HUES64 (cell line): ENCODE measurements around the gene RFC4.
A peak's percentile ranks its signal among the peaks of the same experiment; 100 is the strongest.
"Not testable (repeated sequence)": the region's sequence is repeated elsewhere in the genome, so short reads cannot be mapped to it uniquely, and the experiment has no call there.

ENCODE experiments used
- H3K27ac ChIP-seq: 2 replicates; pipeline ENCODE4 v1.7.0; 2013; ENCODE audit warnings: low read depth, low read length, inconsistent platforms
- H3K27me3 ChIP-seq: 2 replicates; pipeline ENCODE4 v1.6.1; 2013; ENCODE audit warnings: mild to moderate bottlenecking, low read length; ENCODE audit not compliant: insufficient read depth
- H3K36me3 ChIP-seq: 2 replicates; pipeline ENCODE4 v1.6.1; 2013; ENCODE audit warnings: mild to moderate bottlenecking, low read length; ENCODE audit not compliant: insufficient read depth
- H3K4me1 ChIP-seq: 2 replicates; pipeline ENCODE4 v1.6.1; 2013; ENCODE audit warnings: mild to moderate bottlenecking, low read length, moderate library complexity; ENCODE audit not compliant: insufficient read depth
- H3K4me3 ChIP-seq: 2 replicates; pipeline ENCODE4 v1.5.1; 2013; ENCODE audit warnings: mild to moderate bottlenecking, low read length, moderate library complexity
- H3K9ac ChIP-seq: 2 replicates; pipeline ENCODE4 v1.6.1; 2013; ENCODE audit warnings: mild to moderate bottlenecking, low read depth, low read length
- H3K9me3 ChIP-seq: 2 replicates; pipeline ENCODE4 v1.6.1; 2013; ENCODE audit warnings: low read depth, low read length; ENCODE audit not compliant: insufficient read depth
- WGBS: fragments of 150-250, 120-280 bp; methylation state at CpG from one replicate; pipeline ENCODE4 v1.1.7; 2013; ENCODE audit warnings: missing lambda C conversion rate; 5-methylcytosine and 5-hydroxymethylcytosine counted together

RFC4 gene

DNA sequence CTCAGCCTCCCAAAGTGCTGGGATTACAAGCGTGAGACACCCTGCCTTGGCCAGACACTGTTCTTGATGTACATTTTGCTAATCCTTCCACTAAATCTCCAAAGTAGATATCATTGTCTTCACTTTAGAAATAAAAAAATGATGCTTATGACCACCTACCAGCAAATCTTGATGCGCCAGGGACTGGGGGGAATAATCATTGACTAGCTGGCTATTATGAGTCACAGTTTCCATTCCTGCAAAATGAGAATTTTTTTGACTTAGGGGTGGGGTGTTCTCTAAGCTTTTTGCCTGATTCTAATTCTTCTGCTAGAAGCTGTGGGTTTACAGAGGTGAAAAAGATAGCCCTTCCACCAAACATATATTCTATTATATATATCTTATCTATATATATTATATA, 17.1 kb upstream of the RFC4 start:
- H3K27me3 ChIP-seq = peaks cover 46% of the 10 kb centered on the region
- H3K4me3 ChIP-seq = no peak overlapping the region
- 86% methylated on average over 2 of the region's 2 CpGs for WGBS
- no peaks in the 10 kb centered on the region for H3K36me3 ChIP-seq
- H3K27ac ChIP-seq = no peak overlapping the region
- H3K9ac ChIP-seq = no peak overlapping the region
- H3K9me3 ChIP-seq = no peaks in the 10 kb centered on the region
- H3K4me1 ChIP-seq = peaks cover 19% of the 10 kb centered on the region

DNA sequence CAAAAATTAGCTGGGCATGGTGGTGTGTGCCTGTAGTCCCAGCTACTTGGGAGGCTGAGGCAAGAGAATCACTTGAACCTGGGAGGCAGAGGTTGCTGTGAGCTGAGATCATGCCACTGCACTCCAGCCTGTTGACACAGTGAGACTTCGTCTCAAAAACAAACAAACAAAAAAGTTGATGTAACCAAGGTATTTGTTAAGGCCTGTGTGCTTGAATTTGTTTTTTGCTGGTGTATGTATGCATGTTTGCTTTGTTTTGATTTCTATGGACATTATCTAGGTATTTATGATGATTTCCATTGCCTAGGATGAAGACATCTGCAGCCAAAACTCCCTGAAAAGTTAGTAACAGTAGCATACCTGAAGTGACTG, 16.1 kb upstream of the RFC4 start:
- H3K9ac ChIP-seq, H3K27ac ChIP-seq: not testable (repeated sequence)
- WGBS = 100% methylated on average over 1 of the region's 1 CpG

DNA sequence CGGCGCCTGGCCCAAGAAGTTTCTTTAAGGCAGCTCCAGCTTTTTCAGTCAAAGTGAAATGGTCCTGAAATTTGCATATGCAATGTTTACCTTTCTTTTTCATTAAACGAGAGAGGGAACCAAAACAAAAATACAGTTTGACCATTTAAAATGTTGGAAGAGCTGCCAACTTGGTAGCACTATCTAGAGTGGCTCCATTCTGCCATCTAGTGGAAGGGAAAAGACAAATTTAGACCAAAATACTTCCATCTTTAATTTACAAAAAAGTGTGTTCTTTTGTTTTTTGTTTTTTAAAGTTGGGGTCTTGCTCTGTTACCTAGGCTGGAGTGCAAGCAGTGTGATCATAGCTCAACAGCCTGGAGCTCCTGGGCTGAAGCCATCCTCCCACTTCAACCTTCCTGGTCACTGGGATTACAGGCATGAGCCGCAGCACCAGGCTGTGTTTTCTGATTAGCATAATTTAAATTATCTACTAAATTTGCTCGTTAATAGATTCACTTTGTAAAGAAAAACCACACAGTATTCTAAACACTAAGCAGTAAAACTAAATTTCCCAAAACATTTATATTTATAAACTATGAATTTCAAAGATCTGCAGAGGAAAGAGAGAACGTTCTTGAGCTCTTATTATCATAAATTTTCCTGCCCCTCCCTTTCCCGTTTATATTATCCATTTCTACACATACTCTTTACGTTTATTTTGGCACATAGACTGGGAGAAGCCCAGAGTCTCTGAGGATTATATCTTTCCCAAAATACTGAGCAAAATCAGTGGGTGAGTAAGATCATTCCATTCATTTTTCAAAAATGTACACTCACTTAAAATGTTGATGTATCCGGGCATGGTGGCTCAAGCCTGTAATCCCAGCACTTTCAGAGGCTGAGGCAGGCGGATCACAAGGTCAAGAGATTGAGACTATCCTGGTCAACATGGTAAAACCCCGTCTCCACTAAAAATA, 15.4 kb upstream of the RFC4 start:
- no peak overlapping the region for H3K4me3 ChIP-seq
- no peak overlapping the region for H3K27ac ChIP-seq
- H3K9ac ChIP-seq = no peak overlapping the region
- no peaks in the 10 kb centered on the region for H3K36me3 ChIP-seq
- 64% methylated on average over 7 of the region's 11 CpGs for WGBS
- H3K4me1 ChIP-seq = peaks cover 19% of the 10 kb centered on the region
- H3K27me3 ChIP-seq = peaks cover 30% of the 10 kb centered on the region
- no peaks in the 10 kb centered on the region for H3K9me3 ChIP-seq

More for the DNA sequence above, 16.1 kb upstream of the RFC4 start:
- not testable (repeated sequence) for H3K36me3 ChIP-seq, H3K9me3 ChIP-seq, H3K4me3 ChIP-seq
- Histone ChIP-seq H3K4me1 (peaks cover 19% of the 10 kb centered on the region), H3K27me3 (peaks cover 36% of the 10 kb centered on the region)

DNA sequence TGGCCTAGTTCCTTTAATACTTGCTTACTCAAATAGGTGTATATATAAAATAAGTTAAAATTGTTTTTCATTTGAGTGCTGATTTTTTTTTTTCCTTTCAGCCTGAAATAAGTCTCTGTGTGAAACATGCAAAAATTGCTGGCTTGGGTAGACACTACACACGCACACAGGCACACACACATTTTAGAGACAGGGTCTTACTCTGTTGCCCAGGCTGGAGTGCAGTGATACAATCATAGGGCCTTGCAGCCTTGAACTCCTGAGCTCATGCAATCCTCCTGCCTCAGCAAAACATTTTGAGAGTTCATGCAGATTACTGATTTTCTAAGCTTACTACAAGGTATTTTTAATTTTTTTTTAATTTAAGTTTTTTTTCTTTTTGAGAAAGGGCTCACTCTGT, 12.7 kb upstream of the RFC4 start:
- 81% methylated on average over 1 of the region's 1 CpG for WGBS
- Histone ChIP-seq H3K9me3 (no peaks in the 10 kb centered on the region), H3K4me3 (no peak overlapping the region), H3K27me3 (peaks cover 2% of the 10 kb centered on the region), H3K9ac (no peak overlapping the region), H3K27ac (no peak overlapping the region), H3K36me3 (no peaks in the 10 kb centered on the region), H3K4me1 (peaks cover 4% of the 10 kb centered on the region)

DNA sequence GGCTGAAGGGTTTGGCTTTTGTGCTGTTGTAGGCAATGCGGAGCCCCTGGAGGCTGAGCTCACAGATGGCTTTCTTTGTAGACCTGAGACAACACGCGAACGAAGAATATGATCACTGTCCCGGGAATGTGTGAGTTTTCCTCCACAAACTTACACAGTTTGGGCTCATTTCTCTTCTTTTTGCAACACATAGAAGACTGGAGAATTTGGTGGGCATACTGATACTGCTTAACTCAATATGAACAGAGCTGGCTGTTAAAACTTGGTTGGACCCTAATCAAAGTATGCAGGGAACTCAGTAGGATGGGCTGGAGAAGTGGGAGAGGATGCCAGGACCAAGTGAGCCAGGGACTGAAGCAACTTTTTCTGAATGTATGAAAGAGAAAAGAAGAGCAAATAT, 12.2 kb upstream of the RFC4 start:
- Histone ChIP-seq H3K27ac (no peak overlapping the region), H3K9ac (no peak overlapping the region), H3K9me3 (no peaks in the 10 kb centered on the region), H3K4me3 (no peak overlapping the region), H3K36me3 (no peaks in the 10 kb centered on the region), H3K27me3 (no peaks in the 10 kb centered on the region), H3K4me1 (peaks cover 4% of the 10 kb centered on the region)
- 91% methylated on average over 5 of the region's 5 CpGs for WGBS

DNA sequence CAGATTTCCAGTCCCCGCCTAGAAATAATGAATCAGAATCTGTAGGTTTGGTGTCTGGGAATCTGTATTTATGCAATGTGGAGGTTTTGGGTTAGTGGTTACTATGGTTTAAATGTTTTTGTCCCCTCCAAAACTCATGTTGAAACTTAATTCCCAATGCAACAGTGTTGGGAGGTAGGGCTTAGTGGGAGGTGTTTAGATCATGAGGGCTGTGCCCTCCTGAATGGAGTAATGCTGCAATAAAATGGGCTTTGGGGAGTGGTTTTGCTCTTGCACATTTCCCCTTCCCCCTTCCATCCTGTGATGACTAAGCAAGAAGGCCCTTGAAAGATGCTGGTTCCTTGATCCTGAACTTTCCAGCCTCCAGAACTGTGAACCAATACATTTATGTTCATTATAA, 9.2 kb upstream of the RFC4 start:
- 93% methylated on average over 1 of the region's 1 CpG for WGBS
- no peaks in the 10 kb centered on the region for H3K36me3 ChIP-seq
- no peak overlapping the region for H3K9ac ChIP-seq
- H3K27me3 ChIP-seq = no peaks in the 10 kb centered on the region
- H3K27ac ChIP-seq = no peak overlapping the region
- no peak overlapping the region for H3K4me3 ChIP-seq
- H3K4me1 ChIP-seq = peaks cover 4% of the 10 kb centered on the region
- no peaks in the 10 kb centered on the region for H3K9me3 ChIP-seq

DNA sequence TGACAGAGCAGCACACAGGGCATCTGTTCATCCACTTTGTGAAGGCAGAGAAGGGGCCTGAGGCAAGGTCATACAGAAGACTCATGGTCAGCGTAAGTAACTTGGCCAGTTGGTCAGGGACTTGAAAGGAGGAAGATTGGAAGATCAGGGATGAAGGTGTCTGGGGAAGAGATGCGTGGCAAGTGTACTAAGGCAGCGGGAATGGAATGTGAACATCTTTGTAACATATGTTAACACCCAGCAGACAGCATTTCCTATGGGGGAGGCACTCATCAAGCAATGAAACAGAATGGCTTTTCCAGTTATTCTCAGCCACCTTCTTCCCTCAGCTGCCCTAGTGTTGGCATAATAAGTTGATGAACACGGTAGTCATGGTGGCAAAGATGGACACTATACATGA, 7.8 kb upstream of the RFC4 start:
- Histone ChIP-seq H3K4me3 (no peak overlapping the region), H3K9ac (no peak overlapping the region), H3K9me3 (no peaks in the 10 kb centered on the region), H3K4me1 (peaks cover 4% of the 10 kb centered on the region), H3K27me3 (no peaks in the 10 kb centered on the region), H3K27ac (no peak overlapping the region), H3K36me3 (no peaks in the 10 kb centered on the region)
- 96% methylated on average over 4 of the region's 4 CpGs for WGBS

DNA sequence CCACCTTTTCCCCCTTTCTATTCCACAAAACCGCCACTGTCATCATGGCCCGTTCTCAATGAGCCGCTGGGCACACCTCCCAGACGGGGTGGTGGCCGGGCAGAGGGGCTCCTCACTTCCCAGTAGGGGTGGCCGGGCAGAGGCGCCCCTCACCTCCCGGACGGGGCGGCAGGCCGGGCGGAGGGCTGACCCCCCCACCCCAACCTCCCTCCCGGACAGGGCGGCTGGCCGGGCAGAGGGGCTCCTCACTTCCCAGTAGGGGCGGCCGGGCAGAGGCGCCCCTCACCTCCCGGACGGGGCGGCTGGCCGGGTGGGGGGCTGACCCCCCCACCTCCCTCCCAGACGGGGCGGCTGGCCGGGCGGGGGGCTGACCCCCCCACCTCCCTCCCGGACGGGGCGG, 5.0 kb upstream of the RFC4 start:
- not testable (repeated sequence) for H3K4me3 ChIP-seq, H3K36me3 ChIP-seq, H3K27me3 ChIP-seq, H3K9me3 ChIP-seq, H3K9ac ChIP-seq, H3K27ac ChIP-seq
- 95% methylated on average over 15 of the region's 29 CpGs for WGBS
- peaks cover 11% of the 10 kb centered on the region for H3K4me1 ChIP-seq

DNA sequence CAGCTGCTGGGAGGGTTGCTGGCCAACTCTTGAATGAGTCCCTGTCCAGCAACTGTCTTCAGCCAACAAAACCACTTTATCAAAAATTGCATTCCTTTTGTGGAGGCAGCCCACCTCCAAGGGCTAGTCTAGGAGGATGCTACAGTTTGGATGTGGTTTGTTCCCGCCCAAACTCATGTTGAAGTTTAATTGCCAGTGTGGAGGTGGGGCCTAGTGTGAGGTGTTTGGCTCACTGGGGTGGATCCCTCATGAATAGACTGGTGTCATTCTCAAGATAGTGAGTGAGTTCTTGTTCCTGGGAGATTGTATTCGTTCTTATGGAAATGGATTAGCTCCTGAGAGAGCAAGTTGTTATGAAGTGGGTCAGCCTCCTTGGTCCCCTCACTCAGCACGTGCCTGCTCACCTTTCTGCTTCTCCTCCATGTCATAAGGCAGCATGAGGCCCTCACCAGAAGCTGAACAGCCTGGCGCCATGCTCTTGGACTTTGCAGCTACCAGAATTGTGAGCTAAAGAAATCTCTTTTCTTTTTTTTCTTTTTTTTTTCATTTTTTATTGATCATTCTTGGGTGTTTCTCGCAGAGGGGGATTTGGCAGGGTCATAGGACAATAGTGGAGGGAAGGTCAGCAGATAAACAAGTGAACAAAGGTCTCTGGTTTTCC, 4.2 kb upstream of the RFC4 start:
- no peaks in the 10 kb centered on the region for H3K27me3 ChIP-seq
- peaks cover 11% of the 10 kb centered on the region for H3K4me1 ChIP-seq
- no peaks in the 10 kb centered on the region for H3K36me3 ChIP-seq
- H3K9ac ChIP-seq = no peak overlapping the region
- WGBS = 89% methylated on average over 4 of the region's 5 CpGs
- no peaks in the 10 kb centered on the region for H3K9me3 ChIP-seq
- no peak overlapping the region for H3K27ac ChIP-seq
- no peak overlapping the region for H3K4me3 ChIP-seq

DNA sequence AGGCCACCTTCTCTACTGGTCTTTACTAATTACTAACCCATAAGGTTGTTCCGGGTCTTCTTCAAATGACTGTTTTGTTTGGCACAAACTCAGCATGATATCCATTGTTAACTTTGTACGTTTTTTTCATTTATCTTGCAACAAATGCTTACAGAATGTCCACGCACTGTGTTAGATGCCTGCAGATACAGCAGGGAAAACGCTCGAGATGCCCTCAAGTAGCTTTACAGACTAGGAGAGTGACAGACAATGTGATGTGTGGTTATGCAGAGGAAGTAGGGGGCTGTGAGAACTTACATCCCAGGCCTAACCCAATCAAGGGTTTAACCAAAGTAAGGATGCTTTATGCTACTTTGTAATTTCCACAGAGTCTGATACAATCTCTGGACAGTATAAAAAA, 949 bp upstream of the RFC4 start:
- peaks cover 30% of the 10 kb centered on the region for H3K36me3 ChIP-seq
- peaks cover 12% of the 10 kb centered on the region for H3K4me1 ChIP-seq
- peak overlapping the region; percentile 98 for H3K9ac ChIP-seq
- peak overlapping the region; percentile 91 for H3K27ac ChIP-seq
- H3K4me3 ChIP-seq = peak overlapping the region; percentile 92
- H3K27me3 ChIP-seq = no peaks in the 10 kb centered on the region
- no peaks in the 10 kb centered on the region for H3K9me3 ChIP-seq
- 56% methylated on average over 5 of the region's 5 CpGs for WGBS

DNA sequence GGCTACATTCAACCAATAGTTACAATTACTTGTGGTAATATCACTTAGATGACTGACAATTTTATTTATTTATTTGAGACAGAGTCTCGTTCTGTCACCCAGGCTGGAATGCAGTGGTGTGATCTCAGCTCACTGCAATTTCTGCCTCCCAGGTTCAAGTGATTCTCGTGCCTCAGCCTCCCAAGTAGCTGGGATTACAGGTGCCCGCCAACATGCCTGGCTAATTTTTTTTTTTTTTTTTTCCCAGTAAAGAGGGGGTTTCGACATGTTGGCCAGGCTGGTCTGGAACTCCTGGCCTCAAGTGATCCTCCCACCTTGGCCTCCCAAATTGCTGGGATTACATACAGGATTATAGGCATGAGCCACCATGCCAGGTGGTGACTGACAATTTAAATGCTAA, 2.8 kb downstream of the RFC4 start:
- not testable (repeated sequence) for H3K9ac ChIP-seq
- WGBS = 91% methylated on average over 4 of the region's 4 CpGs

More for the DNA sequence above, 2.8 kb downstream of the RFC4 start:
- peaks cover 12% of the 10 kb centered on the region for H3K4me1 ChIP-seq
- peaks cover 68% of the 10 kb centered on the region for H3K36me3 ChIP-seq
- not testable (repeated sequence) for H3K27ac ChIP-seq, H3K4me3 ChIP-seq, H3K9me3 ChIP-seq, H3K27me3 ChIP-seq
